Endothelial cell of hepatic sinusoid (primary cell): Measurements from ENCODE around the gene SCN9A.
"Not testable (repeated sequence)": the region's sequence is repeated elsewhere in the genome, so short reads cannot be mapped to it uniquely, and the experiment has no call there.

Experiments used
- in situ Hi-C: cut with HindIII; loops from 2 replicates; pipeline ENCODE4 v1.10.0; 2017; ENCODE audit warnings: low sequenced_read_pairs

Gene SCN9A

GRCh38 chr2:166376488-166376828, 714 bp upstream of the SCN9A start:
- in situ Hi-C loops = no loop called here

- in situ Hi-C loops = no loop called here
These were observed 479 bp downstream of the SCN9A start for GRCh38 chr2:166375195-166375735.

- in situ Hi-C loops = no loop called here
These were observed 1.8 kb downstream of the SCN9A start for GRCh38 chr2:166373951-166374350.

GRCh38 chr2:166373539-166373938, 2.2 kb downstream of the SCN9A start:
- in situ Hi-C loops = no loop called here

- in situ Hi-C loops = no loop called here
These were observed 2.6 kb downstream of the SCN9A start for GRCh38 chr2:166373105-166373504.

- in situ Hi-C loops = no loop called here
These were observed 3.7 kb downstream of the SCN9A start for GRCh38 chr2:166372046-166372445.

- in situ Hi-C loops = no loop called here
These were observed 9.8 kb downstream of the SCN9A start for GRCh38 chr2:166365803-166366420.

- in situ Hi-C loops = no loop called here
These were observed 10.5 kb downstream of the SCN9A start for GRCh38 chr2:166365239-166365638.

GRCh38 chr2:166364476-166365161, 11.1 kb downstream of the SCN9A start:
- in situ Hi-C loops = no loop called here

GRCh38 chr2:166361351-166362153, 14.2 kb downstream of the SCN9A start:
- in situ Hi-C loops = no loop called here

GRCh38 chr2:166360906-166361305, 14.8 kb downstream of the SCN9A start:
- in situ Hi-C loops = no loop called here

- in situ Hi-C loops = no loop called here
These were observed 15.3 kb downstream of the SCN9A start for GRCh38 chr2:166360426-166360825.

- in situ Hi-C loops = not testable (repeated sequence)
These were observed 17.8 kb downstream of the SCN9A start for GRCh38 chr2:166357950-166358321.

- in situ Hi-C loops = no loop called here
These were observed 18.4 kb downstream of the SCN9A start for GRCh38 chr2:166357068-166357949.

- in situ Hi-C loops = no loop called here
These were observed 24.4 kb downstream of the SCN9A start for GRCh38 chr2:166351319-166351718.

- in situ Hi-C loops = no loop called here
These were observed 25.2 kb downstream of the SCN9A start for GRCh38 chr2:166350525-166350924.

- in situ Hi-C loops = no loop called here
These were observed 31.2 kb downstream of the SCN9A start for GRCh38 chr2:166344286-166345113.

- in situ Hi-C loops = no loop called here
These were observed 32.3 kb downstream of the SCN9A start for GRCh38 chr2:166343467-166343866.

GRCh38 chr2:166341426-166341825, 34.3 kb downstream of the SCN9A start:
- in situ Hi-C loops = no loop called here

GRCh38 chr2:166338831-166339339, 36.9 kb downstream of the SCN9A start:
- in situ Hi-C loops = no loop called here
